COLO668 (cell line): ENCODE measurements around the gene CSTPP1.
"Not testable (repeated sequence)": the region's sequence is repeated elsewhere in the genome, so short reads cannot be mapped to it uniquely, and the experiment has no call there.

Source experiments
- DNase-seq: peaks from one replicate; lab custom pipeline; 2025; ENCODE audit not compliant: unreplicated experiment; lab: John Stamatoyannopoulos, UW

CSTPP1 gene

GRCh38 chr11:47177846-47178245 lies 241.3 kb downstream of the CSTPP1 start:
- no peak for DNase-seq

DNA sequence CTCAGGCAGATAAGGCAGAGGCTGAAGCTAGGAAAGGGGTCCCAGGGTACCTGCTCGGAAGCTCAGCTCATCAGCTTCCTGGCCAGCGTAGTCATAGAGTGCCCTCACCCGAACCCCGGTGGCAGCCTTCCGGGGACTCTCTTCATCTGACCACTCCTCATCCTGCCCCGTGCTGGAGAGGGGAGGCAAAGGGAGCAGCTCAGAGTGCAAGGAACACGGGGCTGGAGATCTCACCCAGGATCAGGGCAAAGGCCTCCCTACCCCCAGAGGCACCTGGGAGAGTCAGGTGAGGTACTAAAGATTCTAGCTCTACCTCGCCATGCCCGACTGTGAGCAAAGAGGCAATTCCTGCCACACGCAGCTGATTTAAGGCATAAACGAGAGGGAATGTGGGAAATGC lies 241.8 kb downstream of the CSTPP1 start:
- no peak for DNase-seq

DNA sequence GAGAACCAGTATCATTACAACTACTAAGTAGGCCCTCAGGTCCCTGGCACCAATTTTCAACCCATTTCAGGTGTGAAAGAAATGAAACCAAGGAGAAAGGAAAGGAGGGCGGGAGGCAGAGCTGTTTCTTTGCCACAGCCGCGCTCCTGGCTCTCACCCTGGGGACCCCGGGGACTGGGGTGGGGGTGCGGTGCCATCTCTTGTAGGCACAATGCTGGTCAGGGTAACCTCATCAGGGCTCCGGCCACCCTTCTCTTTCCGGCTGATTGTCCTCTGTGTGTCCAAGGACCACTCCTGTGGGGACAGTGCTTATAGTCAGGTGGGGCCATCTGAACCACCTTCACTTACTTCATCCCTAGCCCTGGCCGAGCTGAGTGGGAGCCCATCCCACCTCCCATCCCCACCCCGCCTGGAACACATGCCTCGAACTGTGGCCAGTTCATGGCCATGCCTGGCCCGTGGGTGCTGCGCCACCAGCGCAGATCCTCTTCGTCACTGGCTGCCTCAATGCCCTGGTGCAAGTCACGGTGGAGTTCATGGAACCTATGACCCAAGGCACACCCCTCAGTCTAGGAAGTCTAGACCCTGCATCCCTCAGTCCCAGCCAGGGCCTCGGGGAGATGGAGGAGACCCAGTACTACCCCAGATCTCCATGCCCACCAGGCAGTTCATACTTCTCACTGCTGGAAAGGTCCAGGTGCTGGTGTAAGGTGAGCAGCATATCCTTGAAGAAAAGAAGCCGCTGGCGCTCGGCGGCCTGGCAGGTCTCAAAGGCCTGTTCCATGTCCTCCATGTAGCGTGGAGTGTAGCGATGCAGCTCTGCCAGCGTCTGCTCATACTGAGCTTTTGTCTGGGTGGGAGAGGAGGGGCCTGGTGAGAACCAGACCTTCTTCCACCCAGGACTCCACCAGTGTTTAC lies 242.4 kb downstream of the CSTPP1 start:
- no peak for DNase-seq

- DNase-seq: peak; percentile 61
Observed at GRCh38 chr11:47179655-47179991, 243.1 kb downstream of the CSTPP1 start.

DNA sequence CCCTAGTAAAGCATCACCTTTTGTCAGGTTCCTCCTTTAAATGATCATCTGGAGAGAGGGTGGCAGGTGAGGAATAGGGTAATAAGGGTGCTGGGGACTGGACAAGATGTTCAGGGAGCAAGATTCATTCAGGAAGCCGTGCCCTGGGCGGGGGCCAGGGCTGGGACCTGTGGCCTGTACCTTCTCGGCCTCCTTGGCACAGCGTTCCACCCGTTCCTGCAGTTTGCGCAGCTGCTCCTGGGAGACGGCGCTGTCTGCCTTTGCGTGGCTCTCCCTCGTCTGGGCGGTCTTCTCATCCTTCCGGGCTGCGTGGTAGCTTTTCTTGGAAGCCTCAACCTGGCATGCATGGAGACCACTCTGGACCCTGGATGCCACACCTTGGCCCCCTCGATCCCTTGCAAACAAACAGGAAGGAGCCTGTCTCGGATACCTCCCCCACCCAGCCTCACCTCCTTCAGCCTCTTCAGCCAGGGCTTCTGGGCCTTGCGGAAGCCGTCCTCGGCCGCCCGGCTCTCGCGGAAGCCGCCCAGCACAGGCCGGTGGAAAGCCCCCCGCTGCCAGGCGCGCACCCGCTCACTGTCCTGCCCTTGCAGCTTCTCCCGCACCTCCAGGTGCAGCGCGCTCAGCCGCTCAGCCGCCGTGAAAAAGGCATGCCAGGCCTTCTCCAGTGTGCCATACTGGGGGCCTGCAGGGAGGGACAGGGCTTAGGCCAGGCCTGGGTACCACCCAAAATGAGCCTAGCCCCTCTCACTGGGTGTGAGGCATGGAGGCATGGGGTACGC lies 243.6 kb downstream of the CSTPP1 start:
- no peak for DNase-seq

DNA sequence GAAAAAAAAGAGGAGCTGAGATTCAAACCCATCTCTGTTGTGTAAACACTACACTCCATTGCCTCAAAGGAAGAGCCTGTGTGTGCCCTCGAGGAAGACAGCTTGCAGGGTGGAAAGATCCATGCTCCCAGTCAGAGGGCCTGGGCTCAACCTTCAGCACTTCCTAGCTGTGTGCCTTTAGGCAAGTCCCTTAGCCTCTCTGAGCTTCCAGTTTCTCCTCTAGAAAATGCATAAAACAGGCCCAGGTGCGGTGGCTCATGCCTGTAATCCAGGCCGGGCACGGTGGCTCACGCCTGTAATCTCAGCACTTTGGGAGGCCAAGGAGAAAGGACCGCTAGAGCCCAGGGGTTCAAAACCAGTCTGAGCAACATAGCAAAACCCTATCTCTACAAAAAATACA lies 244.7 kb downstream of the CSTPP1 start:
- no peak for DNase-seq

DNA sequence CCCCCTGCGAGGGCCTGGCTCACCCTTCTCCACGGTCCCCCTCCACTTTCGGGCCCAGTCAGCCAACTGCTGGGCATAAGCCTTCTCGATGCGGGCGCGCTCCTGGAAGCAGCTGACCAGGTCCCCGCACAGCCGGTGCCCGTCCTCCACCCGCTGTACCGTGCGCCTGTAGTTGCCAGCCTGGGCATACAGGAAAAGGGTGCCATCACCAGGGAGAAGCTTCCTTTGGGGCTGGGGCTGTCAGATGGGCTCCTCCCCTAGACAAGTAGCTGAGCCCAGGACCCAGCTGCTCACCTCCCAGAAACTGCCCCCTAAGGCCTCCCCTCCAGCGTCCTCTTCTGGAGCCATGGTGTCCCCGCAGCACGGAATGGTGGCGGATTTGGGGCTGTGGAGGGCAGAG lies 245.8 kb downstream of the CSTPP1 start:
- no peak for DNase-seq

DNA sequence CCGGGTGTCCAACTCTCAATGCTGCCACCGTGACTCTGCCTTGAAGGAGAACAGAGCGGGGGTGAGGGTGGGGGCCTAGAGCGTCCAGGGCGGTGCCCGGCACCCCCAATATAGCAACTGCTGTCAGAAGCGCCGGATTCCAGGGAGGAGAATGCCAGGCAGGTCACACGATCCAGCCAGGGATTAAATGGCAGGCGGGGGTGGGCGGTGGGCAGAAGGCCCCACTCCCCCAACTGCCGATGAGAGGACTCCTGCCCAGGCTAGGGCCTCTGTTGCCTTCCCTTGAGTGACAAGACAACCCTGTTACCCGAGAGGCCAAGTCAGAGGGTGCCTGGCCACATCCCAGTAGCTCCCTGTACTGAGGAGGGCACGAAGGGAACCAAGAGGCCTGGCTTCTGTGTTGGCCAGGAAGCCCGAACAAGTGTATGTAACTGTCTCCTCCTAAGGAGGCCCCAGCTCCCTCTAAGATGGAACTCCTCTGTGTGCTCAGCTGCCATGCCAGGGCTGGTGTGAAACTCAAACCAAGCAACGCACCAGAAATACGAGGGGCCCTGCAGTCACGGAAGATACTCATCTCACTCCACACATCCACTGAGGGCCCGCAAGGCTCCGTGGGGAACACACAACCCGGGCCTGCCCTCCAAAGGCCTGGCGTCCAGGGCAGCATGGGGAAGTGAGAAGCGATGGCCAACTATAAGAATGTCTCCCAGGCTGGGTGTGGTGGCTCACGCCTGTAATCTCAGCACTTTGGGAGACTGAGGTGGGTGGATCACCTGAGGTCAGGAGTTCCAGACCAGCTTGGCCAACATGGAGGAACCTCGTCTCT lies 246.7 kb downstream of the CSTPP1 start:
- no peak for DNase-seq

DNA sequence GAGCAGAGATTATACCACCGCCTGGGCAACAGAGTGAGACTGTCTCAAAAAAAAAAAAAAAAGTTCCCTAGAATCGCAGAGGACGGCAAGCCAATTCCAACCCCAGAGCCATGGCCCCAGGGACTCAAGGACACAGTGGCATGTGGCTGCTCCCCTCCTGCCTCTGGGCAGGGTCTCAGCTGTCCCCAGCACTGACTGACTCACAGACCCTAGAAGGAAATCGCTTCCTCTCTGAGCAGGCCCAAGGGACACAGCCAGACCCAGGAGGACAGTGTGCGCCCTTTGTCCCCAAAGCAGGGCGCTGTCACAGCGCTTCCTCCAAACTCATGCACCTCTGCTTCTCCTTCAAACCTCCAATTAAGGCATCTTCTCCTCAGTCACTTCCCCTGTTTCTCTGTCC lies 247.4 kb downstream of the CSTPP1 start:
- DNase-seq: no peak

GRCh38 chr11:47184711-47185304 lies 248.2 kb downstream of the CSTPP1 start:
- DNase-seq: no peak

GRCh38 chr11:47185305-47186075 lies 248.9 kb downstream of the CSTPP1 start:
- DNase-seq: peak; percentile 40

GRCh38 chr11:47186076-47186699 lies 249.6 kb downstream of the CSTPP1 start, which contains the start of gene PACSIN3:
Gene PACSIN3, minus strand, starts transcription at chr11:47186434. Its CDS starts 3,707 bp downstream, at chr11:47182727.
- peak; percentile 58 for DNase-seq

DNA sequence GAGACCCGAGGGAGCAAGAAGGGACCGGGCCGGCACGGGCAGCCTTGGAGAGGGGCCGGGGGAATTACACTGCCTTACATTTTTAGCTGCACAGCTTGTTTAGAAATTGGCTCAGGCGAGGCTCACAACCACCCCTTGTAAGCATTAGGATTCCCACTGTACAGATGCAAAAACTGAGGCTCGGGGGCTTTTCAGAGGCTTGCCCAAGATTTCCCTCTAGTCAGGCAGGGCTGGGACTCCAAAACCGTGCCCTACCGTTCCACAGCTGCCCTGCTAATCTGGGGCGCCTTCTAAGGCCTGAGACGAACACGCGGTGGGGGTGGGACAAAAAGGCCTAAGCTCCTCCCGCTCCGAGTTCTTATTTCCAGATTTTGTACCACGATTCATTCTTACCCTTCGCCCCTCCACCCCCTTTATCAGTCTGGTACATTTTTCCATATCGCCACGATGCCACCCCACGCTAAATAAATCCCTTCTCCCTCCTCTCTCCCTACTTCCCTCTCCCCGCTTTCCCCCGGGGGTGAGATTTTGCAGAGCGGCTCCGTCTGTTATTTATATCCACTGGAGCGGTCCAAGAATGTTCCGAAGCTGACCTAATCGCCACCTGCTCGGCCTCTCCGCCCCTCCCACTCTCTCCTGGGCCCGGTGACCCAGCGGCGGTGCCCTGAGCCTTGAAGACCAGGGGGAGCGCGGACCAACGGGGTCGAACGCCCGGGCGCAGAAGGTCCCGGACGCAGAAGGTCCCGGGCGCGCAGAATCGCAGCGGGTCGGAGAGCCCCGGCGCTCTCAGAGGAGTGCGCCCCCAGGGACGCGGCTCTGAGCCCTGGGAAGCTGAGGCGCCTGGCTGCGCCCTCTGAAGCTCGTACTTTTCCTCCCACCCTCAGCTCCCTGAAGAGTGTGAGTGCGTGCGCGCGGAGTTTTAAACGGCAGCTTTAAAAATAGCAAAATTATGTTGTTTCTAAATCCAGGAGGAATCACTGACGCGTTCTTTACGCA lies 250.4 kb downstream of the CSTPP1 start:
- DNase-seq: no peak

GRCh38 chr11:47187723-47188122 lies 251.2 kb downstream of the CSTPP1 start:
- DNase-seq: no peak

GRCh38 chr11:47188259-47188658 lies 251.7 kb downstream of the CSTPP1 start:
- no peak for DNase-seq

GRCh38 chr11:47189100-47189834 lies 252.7 kb downstream of the CSTPP1 start:
- no peak for DNase-seq

DNA sequence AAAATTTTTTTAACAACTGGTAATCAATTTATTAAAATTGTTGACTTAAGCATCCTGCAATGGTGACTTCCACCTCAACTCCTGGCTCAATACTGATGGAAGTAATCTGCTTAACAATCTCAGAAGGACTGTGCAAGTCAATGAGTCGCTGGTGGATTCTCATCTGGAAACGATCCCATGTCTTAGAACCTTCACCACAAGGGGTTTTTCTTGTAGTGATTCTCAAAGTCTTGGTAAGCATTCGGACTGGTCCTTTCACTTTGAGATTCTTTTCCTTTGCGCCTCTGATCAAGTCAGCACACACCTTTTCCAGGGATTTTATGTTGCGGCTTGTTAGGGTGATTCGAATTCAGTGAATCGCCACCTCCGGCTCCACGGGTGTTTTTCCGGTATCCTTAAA lies 254.6 kb downstream of the CSTPP1 start:
- not testable (repeated sequence) for DNase-seq

DNA sequence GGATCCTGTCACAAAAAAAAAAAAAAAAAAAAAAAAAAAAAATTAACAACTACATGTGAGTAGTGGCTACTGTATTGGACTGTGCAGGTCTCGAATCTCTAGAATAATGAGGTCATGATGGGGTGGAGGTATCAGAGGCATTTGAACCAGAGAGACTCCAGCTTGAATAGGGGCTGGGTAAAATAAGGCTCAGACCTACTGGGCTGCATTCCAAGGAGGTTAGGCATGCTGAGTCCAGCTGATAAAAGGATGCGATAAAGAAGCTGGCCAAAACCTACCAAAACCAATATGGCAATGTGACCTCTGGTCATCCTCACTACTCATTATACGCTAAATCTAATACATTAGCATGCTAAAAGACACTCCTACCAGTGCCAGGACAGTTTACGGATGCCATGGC lies 255.6 kb downstream of the CSTPP1 start:
- no peak for DNase-seq
